ENCODE measurements around the gene CDR2L.
"Not testable (repeated sequence)": the region's sequence is repeated elsewhere in the genome, so short reads cannot be mapped to it uniquely, and the experiment has no call there.

CDR2L gene

GRCh38 chr17:74959826-74960515 lies 27.5 kb upstream of the CDR2L start:
- no peak for DNase-seq (ENCODE audit: extremely low read depth in 1 of 2, low read depth in 1 of 2)

- peak; percentile 22 to 43 for DNase-seq (ENCODE audit: extremely low read depth in 1 of 2, low read depth in 1 of 2)
Measured at GRCh38 chr17:74960570-74961342, 26.7 kb upstream of the CDR2L start.

GRCh38 chr17:74961657-74962350 lies 25.6 kb upstream of the CDR2L start:
- DNase-seq (ENCODE audit: extremely low read depth in 1 of 2, low read depth in 1 of 2): peak; percentile 51 to 72

- DNase-seq (ENCODE audit: extremely low read depth in 1 of 2, low read depth in 1 of 2): no peak
Measured at GRCh38 chr17:74962622-74963394, 24.6 kb upstream of the CDR2L start.

- DNase-seq (ENCODE audit: extremely low read depth in 1 of 2, low read depth in 1 of 2): no peak
Measured at GRCh38 chr17:74963656-74964055, 23.8 kb upstream of the CDR2L start.

GRCh38 chr17:74964246-74964761 lies 23.1 kb upstream of the CDR2L start:
- DNase-seq (ENCODE audit: extremely low read depth in 1 of 2, low read depth in 1 of 2): no peak

GRCh38 chr17:74964988-74965622 lies 22.3 kb upstream of the CDR2L start:
- DNase-seq (ENCODE audit: extremely low read depth in 1 of 2, low read depth in 1 of 2): no peak

- no peak for DNase-seq (ENCODE audit: extremely low read depth in 1 of 2, low read depth in 1 of 2)
Measured at GRCh38 chr17:74968361-74968780, 19.1 kb upstream of the CDR2L start.

- not testable (repeated sequence) for DNase-seq (ENCODE audit: extremely low read depth in 1 of 2, low read depth in 1 of 2)
Measured at GRCh38 chr17:74969501-74969900, 17.9 kb upstream of the CDR2L start.

- no peak for DNase-seq (ENCODE audit: extremely low read depth in 1 of 2, low read depth in 1 of 2)
Measured at GRCh38 chr17:74970395-74970794, 17.0 kb upstream of the CDR2L start.

GRCh38 chr17:74971069-74971841 lies 16.2 kb upstream of the CDR2L start:
- DNase-seq (ENCODE audit: extremely low read depth in 1 of 2, low read depth in 1 of 2): no peak

GRCh38 chr17:74971842-74972106 lies 15.7 kb upstream of the CDR2L start:
- no peak for DNase-seq (ENCODE audit: extremely low read depth in 1 of 2, low read depth in 1 of 2)

GRCh38 chr17:74972107-74972972 lies 15.1 kb upstream of the CDR2L start, which contains the start of gene HID1:
HID1 (minus strand) TSS chr17:74972759; CDS start chr17:74972656, 103 bp downstream.
- peak; percentile 49 to 50 for DNase-seq (ENCODE audit: extremely low read depth in 1 of 2, low read depth in 1 of 2)

GRCh38 chr17:74972973-74973328 lies 14.5 kb upstream of the CDR2L start:
- no peak for DNase-seq (ENCODE audit: extremely low read depth in 1 of 2, low read depth in 1 of 2)

GRCh38 chr17:74975943-74976342 lies 11.5 kb upstream of the CDR2L start:
- DNase-seq (ENCODE audit: extremely low read depth in 1 of 2, low read depth in 1 of 2): no peak

- DNase-seq (ENCODE audit: extremely low read depth in 1 of 2, low read depth in 1 of 2): no peak
Measured at GRCh38 chr17:74977802-74978201, 9.6 kb upstream of the CDR2L start.

- no peak for DNase-seq (ENCODE audit: extremely low read depth in 1 of 2, low read depth in 1 of 2)
Measured at GRCh38 chr17:74978240-74978639, 9.2 kb upstream of the CDR2L start.

GRCh38 chr17:74979408-74980146 lies 7.9 kb upstream of the CDR2L start:
- DNase-seq (ENCODE audit: extremely low read depth in 1 of 2, low read depth in 1 of 2): no peak

All from stimulated activated CD8-positive, alpha-beta memory T cell treated with anti-CD3 and anti-CD28 coated beads, Interleukin-7, amount 100 ng/mL, for 48 hours (primary cell).